HCT116 (cell line): ENCODE results near the gene EXOSC3. TPM values are rescaled to one million over a fixed set of nuclear protein-coding genes. Genes with fewer than 3 reads are reported as not detected.

Experiments
- ATAC-seq: fragments of 200-7000 bp; cut with Tn5 transposase; 2 replicates; pipeline ENCODE4 v1.9.1; 2020; ENCODE audit warnings: mild to moderate bottlenecking, moderate library complexity
- BruUV-seq: library from RNA; stranded (reverse); fragments of 400-500 nt; replicated peaks from 2 replicates; lab custom pipeline; 2021; lab: Mats Ljungman, UMichigan
- CTCF ChIA-PET: fragments of 300-600 bp; sonication (Branson Sonifier 250); formaldehyde crosslinking; loops from one replicate; lab custom pipeline; 2021; ENCODE audit warnings: antibody characterized with exemption; lab: Charles Lee
- POLR2A ChIA-PET: fragments of 300-600, 350-600 bp; sonication (Branson Sonifier 250); formaldehyde crosslinking; loops from one replicate; lab custom pipeline; 2021; ENCODE audit warnings: antibody characterized with exemption; lab: Charles Lee
- RAD21 ChIA-PET, 2 experiments: fragments of 300-600 bp; sonication (Branson Sonifier 250); formaldehyde crosslinking; loops; one replicate each; lab custom pipeline; 2023; ENCODE audit warnings: low total read pairs in 2 of 2; ENCODE audit not compliant: uncharacterized antibody in 2 of 2, unreplicated experiment in 2 of 2, low non-redundant PET in 1 of 2; lab: Charles Lee
- DNase-seq: peaks from one replicate; pipeline ENCODE4 v3.0.0-alpha.2; 2010; ENCODE audit warnings: low read depth, low spot score
- H2AFZ ChIP-seq: fragments of 200-600 bp; shearing (Covaris generic), sonication (generic); 2 replicates; pipeline ENCODE4 v1.6.1; 2017; ENCODE audit warnings: low read depth, mixed run types, mixed read lengths, antibody characterized with exemption, low read length; ENCODE audit not compliant: poor library complexity, severe bottlenecking
- H3K27ac ChIP-seq: 2 replicates; pipeline ENCODE4 v1.5.1; 2012; ENCODE audit warnings: low read depth, low read length
- H3K27me3 ChIP-seq: fragments of 200-600 bp; sonication (generic); 2 replicates; pipeline ENCODE4 v1.6.1; 2016; ENCODE audit warnings: mixed run types, low read length, mixed read lengths; ENCODE audit not compliant: insufficient read depth
- H3K36me3 ChIP-seq, 2 experiments: fragments of 200-500 bp in 1 of 2; fragments of 200-600 bp in 1 of 2; sonication (Bioruptor generic) in 1 of 2; sonication (generic) in 1 of 2; 2 replicates each; pipeline versions ENCODE4 v1.5.1 to v1.6.1; 2014 to 2016; ENCODE audit warnings: low read length in 2 of 2, inconsistent platforms in 1 of 2, mixed read lengths in 1 of 2, mixed run types in 1 of 2; ENCODE audit not compliant: insufficient read depth in 2 of 2, control insufficient read depth in 1 of 2
- H3K4me1 ChIP-seq, 2 experiments: fragments of 200-600 bp in 1 of 2; sonication (generic) in 1 of 2; 2 replicates each; pipeline versions ENCODE4 v1.5.1 to v1.6.1; 2012 to 2017; ENCODE audit warnings: low read length in 2 of 2, inconsistent platforms in 1 of 2, mild to moderate bottlenecking in 1 of 2, mixed read lengths in 1 of 2, mixed run types in 1 of 2, moderate library complexity in 1 of 2; ENCODE audit not compliant: insufficient read depth in 2 of 2, control insufficient read depth in 1 of 2
- H3K4me2 ChIP-seq: fragments of 200-600 bp; sonication (generic); 2 replicates; pipeline ENCODE4 v1.6.1; 2017; ENCODE audit warnings: mixed run types, low read length, mixed read lengths
- H3K4me3 ChIP-seq, 2 experiments: fragments of 200-600 bp in 1 of 2; sonication (generic) in 1 of 2; replicated peaks in 1 of 2; 2 replicates each; pipeline ENCODE4 v1.5.1; 2011 to 2016; ENCODE audit warnings: low read length in 2 of 2, control low read depth in 1 of 2, low read depth in 1 of 2, mild to moderate bottlenecking in 1 of 2, mixed read lengths in 1 of 2, mixed run types in 1 of 2
- H3K79me2 ChIP-seq: fragments of 200-600 bp; sonication (generic); 2 replicates; pipeline ENCODE4 v1.6.1; 2017; ENCODE audit warnings: mild to moderate bottlenecking, mixed run types, low read length, moderate library complexity, mixed read lengths; ENCODE audit not compliant: insufficient read depth
- H3K9ac ChIP-seq: fragments of 200-600 bp; sonication (generic); 2 replicates; pipeline ENCODE4 v1.6.1; 2016; ENCODE audit warnings: low read length, mixed read lengths
- H3K9me2 ChIP-seq: fragments of 200-600 bp; sonication (generic), shearing (Covaris generic); 2 replicates; pipeline ENCODE4 v1.6.1; 2017; ENCODE audit warnings: mixed run types, mild to moderate bottlenecking, moderate library complexity; ENCODE audit not compliant: insufficient read depth
- H3K9me3 ChIP-seq, 2 experiments: fragments of 200-500 bp in 1 of 2; fragments of 200-600 bp in 1 of 2; sonication (Bioruptor generic) in 1 of 2; sonication (generic) in 1 of 2; 2 replicates each; pipeline ENCODE4 v1.6.1; 2014 to 2017; ENCODE audit warnings: low read length in 2 of 2, mixed read lengths in 2 of 2, inconsistent platforms in 1 of 2, low read depth in 1 of 2, mild to moderate bottlenecking in 1 of 2, mixed run types in 1 of 2, moderate library complexity in 1 of 2; ENCODE audit not compliant: control insufficient read depth in 1 of 2, insufficient read depth in 1 of 2
- H4K20me1 ChIP-seq: fragments of 200-600 bp; sonication (generic), shearing (Covaris generic); 2 replicates; pipeline ENCODE4 v1.6.1; 2017; ENCODE audit warnings: mixed run types, mild to moderate bottlenecking, moderate library complexity; ENCODE audit not compliant: insufficient read depth
- ATF3 ChIP-seq: IDR thresholded peaks from 2 replicates; pipeline ENCODE4 v1.6.1; 2012
- CBX3 ChIP-seq: IDR thresholded peaks from 2 replicates; pipeline ENCODE4 v1.6.1; 2012; ENCODE audit warnings: low read depth
- CEBPB ChIP-seq: IDR thresholded peaks from 2 replicates; pipeline ENCODE4 v1.6.1; 2012; ENCODE audit warnings: low read depth
- CTCF ChIP-seq, 3 experiments: fragments of 200-600 bp in 1 of 3; sonication (generic) in 1 of 3; IDR thresholded peaks in 2 of 3; conservative IDR thresholded peaks in 1 of 3; 2 replicates each; pipeline ENCODE4 v1.5.1; 2012 to 2017; ENCODE audit warnings: low read depth in 2 of 3, low read length in 2 of 3, antibody characterized with exemption in 1 of 3, borderline replicate concordance in 1 of 3, control low read depth in 1 of 3, mild to moderate bottlenecking in 1 of 3, mixed read lengths in 1 of 3, mixed run types in 1 of 3, moderate library complexity in 1 of 3; ENCODE audit not compliant: insufficient read depth in 1 of 3
- EGR1 ChIP-seq: IDR thresholded peaks from 2 replicates; pipeline ENCODE4 v1.6.1; 2012; ENCODE audit warnings: low read depth
- ELF1 ChIP-seq: IDR thresholded peaks from 2 replicates; pipeline ENCODE4 v1.6.1; 2012; ENCODE audit warnings: low read depth, borderline replicate concordance
- FOSL1 ChIP-seq: IDR thresholded peaks from 2 replicates; pipeline ENCODE4 v1.6.1; 2012; ENCODE audit warnings: low read depth
- JUND ChIP-seq: IDR thresholded peaks from 2 replicates; pipeline ENCODE4 v1.6.1; 2012
- MAX ChIP-seq: IDR thresholded peaks from 2 replicates; pipeline ENCODE4 v1.6.1; 2012
- POLR2AphosphoS5 ChIP-seq: IDR thresholded peaks from 2 replicates; pipeline ENCODE4 v1.6.1; 2011; ENCODE audit warnings: mild to moderate bottlenecking, low read depth, low read length, moderate library complexity
- REST ChIP-seq: IDR thresholded peaks from 2 replicates; pipeline ENCODE4 v1.6.1; 2012; ENCODE audit warnings: low read depth
- SIN3A ChIP-seq: IDR thresholded peaks from 2 replicates; pipeline ENCODE4 v1.6.1; 2012; ENCODE audit warnings: low read depth
- SP1 ChIP-seq: IDR thresholded peaks from 2 replicates; pipeline ENCODE4 v1.6.1; 2012; ENCODE audit warnings: low read depth
- SRF ChIP-seq: IDR thresholded peaks from 2 replicates; pipeline ENCODE4 v1.6.1; 2012; ENCODE audit warnings: low read depth
- TCF7L2 ChIP-seq: IDR thresholded peaks from 2 replicates; pipeline ENCODE4 v1.7.0; 2011; ENCODE audit warnings: borderline replicate concordance, inconsistent platforms; ENCODE audit not compliant: insufficient read depth, insufficient read length; ENCODE audit errors: extremely low read depth
- YY1 ChIP-seq: IDR thresholded peaks from 2 replicates; pipeline ENCODE4 v1.6.1; 2011; ENCODE audit warnings: low read length, low read depth, moderate library complexity, mild to moderate bottlenecking; ENCODE audit not compliant: insufficient replicate concordance; ENCODE audit errors: extremely low read depth
- ZBTB33 ChIP-seq: IDR thresholded peaks from 2 replicates; pipeline ENCODE4 v1.6.1; 2011; ENCODE audit warnings: mild to moderate bottlenecking, low read length, moderate library complexity; ENCODE audit not compliant: insufficient replicate concordance; ENCODE audit errors: extremely low read depth
- ZNF274 ChIP-seq: fragments of 200-500 bp; sonication (Bioruptor generic); IDR thresholded peaks from 2 replicates; pipeline ENCODE4 v1.6.1; 2014; ENCODE audit warnings: mild to moderate bottlenecking, low read depth, low read length, inconsistent platforms
- intact Hi-C: fragments of 100-400 bp; cut with micrococcal nuclease; formaldehyde crosslinking; loops from 2 replicates; pipeline ENCODE4 v1.10.0; 2022
- total RNA-seq: library from RNA; stranded (reverse); gene quantifications from one replicate; pipeline ENCODE4 v1.2.1, GENCODE V29; 2021; ENCODE audit not compliant: unreplicated experiment

The EXOSC3 gene
- total RNA-seq, 1 experiment from 2014 or later = 79.6 TPM

GRCh38 chr9:37800631-37801286, 15.9 kb upstream of the EXOSC3 start, which contains the start of gene DCAF10:
Gene DCAF10 (plus strand): TSS chr9:37800797. CDS start chr9:37800867, 70 bp downstream.
- Histone ChIP-seq H3K4me3 (peak within 1 kb of the TSS; percentile 77 to 87), H3K79me2 (peaks cover 50% of the 10 kb centered on the region), H3K27ac (peak within 1 kb of the TSS; percentile 91), H2AFZ (no peak within 1 kb of the TSS), H3K27me3 (no peaks in the 10 kb centered on the region), H3K4me2 (peak within 1 kb of the TSS; percentile 87), H3K4me1 (peaks cover 10 to 20% of the 10 kb centered on the region in 2 experiments; a peak in 3 of 4 replicates), H4K20me1 (peaks cover 6% of the 10 kb centered on the region; the same call in 1 of the 2 replicates), H3K9ac (peak within 1 kb of the TSS; percentile 84), H3K9me2 (no peaks in the 10 kb centered on the region), H3K36me3 (0 out of 4 replicates have a peak, but pooled peaks cover 0 to 4% of the 10 kb centered on the region in 2 experiments), H3K9me3 (no peaks in the 10 kb centered on the region)
- CTCF ChIA-PET = interaction anchor here (1.2 kb wide), 1 partner anchor 16 kb away, joined by 3 read pairs; the partner anchor contains the start of gene EXOSC3
- RAD21 ChIA-PET = no interaction called here
- no TSS peak for BruUV-seq
- ATAC-seq = peak; percentile 84
- DNase-seq = peak; percentile 68
- POLR2A ChIA-PET = no interaction called here
- intact Hi-C loops = loop anchor here (2.0 to 5.0 kb wide), 2 partner anchors 28 to 102 kb away; partner anchors contain the start of gene SLC25A51
- TF ChIP-seq TCF7L2 = peak; percentile 62
- no peak; the same call in 1 of the 2 replicates for TF ChIP-seq FOSL1
- peak; percentile 89 for TF ChIP-seq YY1
- peak; percentile 86 for TF ChIP-seq MAX
- no peak for TF ChIP-seq CTCF (IDR thresholded peaks at IDR 0.05 in 2 of 3, conservative IDR thresholded peaks at IDR 0.05 in 1 of 3; ENCODE audit: borderline replicate concordance in 1 of 3, insufficient read depth in 1 of 3, low read depth in 2 of 3, low read length in 2 of 3)
- no peak for TF ChIP-seq ZNF274
- no peak for TF ChIP-seq CEBPB
- TF ChIP-seq CBX3 = peak; percentile 98
- TF ChIP-seq SP1 = peak; percentile 75
- peak; percentile 81 for TF ChIP-seq POLR2AphosphoS5
- no peak for TF ChIP-seq ZBTB33
- peak; percentile 83 for TF ChIP-seq SRF
- TF ChIP-seq JUND = no peak
- no peak for TF ChIP-seq REST
- TF ChIP-seq EGR1 = peak; percentile 90
- TF ChIP-seq ATF3 = no peak
- TF ChIP-seq ELF1 = peak; percentile 30; the same call in 1 of the 2 replicates
- peak; percentile 96 for TF ChIP-seq SIN3A
